ENCODE measurements around the gene PRR5L.

Gene PRR5L

GRCh38 chr11:36464720-36465119 lies 168.6 kb downstream of the PRR5L start:
- no peak overlapping the region for H3K4me3 ChIP-seq (ENCODE audit: low read depth, low read length)
- H3K27ac ChIP-seq, result no peak overlapping the region
- no peaks in the 10 kb centered on the region for H3K79me2 ChIP-seq
- no peak overlapping the region for H3K4me2 ChIP-seq (ENCODE audit: low read length)
- H3K4me1 ChIP-seq, result no peaks in the 10 kb centered on the region
- no peaks in the 10 kb centered on the region for H3K9me3 ChIP-seq (ENCODE audit: control insufficient read depth, low read length)
- H2AFZ ChIP-seq, result no peak overlapping the region
- H3K36me3 ChIP-seq (ENCODE audit: control insufficient read depth, insufficient read depth, low read length), result no peaks in the 10 kb centered on the region
- TF ChIP-seq CTCF (IDR thresholded peaks at IDR 0.05), result no peak
- no peak overlapping the region for H3K9ac ChIP-seq
- H3K27me3 ChIP-seq (ENCODE audit: control insufficient read depth, insufficient read depth, low read length), result no peaks in the 10 kb centered on the region

DNA sequence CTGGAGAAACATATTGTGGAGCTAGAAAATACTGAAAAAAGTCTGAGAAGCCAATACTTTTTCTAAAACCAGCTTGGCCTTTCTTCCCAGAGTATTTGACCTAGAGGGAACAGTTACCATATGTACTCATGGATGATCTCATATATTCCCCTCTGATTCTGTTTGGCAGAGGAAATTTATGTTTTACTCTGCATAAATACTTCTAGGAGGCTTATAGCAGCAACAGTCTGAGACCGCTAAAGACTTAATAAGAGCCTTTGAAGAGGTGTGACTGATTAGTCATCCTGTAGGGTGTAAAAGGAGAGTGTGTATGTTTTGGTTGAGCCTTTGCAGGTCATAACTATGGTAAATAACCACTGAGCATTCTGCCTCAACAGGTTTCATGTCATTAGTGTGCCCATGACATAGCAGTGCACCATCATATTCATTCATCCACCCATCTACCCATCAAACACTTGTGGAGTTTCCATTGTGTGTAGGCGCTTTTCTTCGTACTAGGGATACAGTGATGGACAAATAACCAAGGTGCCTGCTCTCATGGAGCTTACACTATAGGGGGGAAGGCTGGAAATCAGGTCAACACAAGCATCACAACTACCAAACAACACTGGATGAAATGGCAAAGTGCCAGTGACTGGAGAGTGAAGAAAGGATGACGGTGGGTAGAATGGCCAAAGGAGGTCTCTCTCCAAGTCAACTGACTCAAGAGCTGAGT lies 169.5 kb downstream of the PRR5L start:
- Histone ChIP-seq H3K27ac (no peak overlapping the region), H3K9ac (no peak overlapping the region), H2AFZ (no peak overlapping the region), H3K9me3 (ENCODE audit: control insufficient read depth, low read length) (no peaks in the 10 kb centered on the region), H3K4me1 (no peaks in the 10 kb centered on the region), H3K36me3 (ENCODE audit: control insufficient read depth, insufficient read depth, low read length) (no peaks in the 10 kb centered on the region), H3K4me2 (ENCODE audit: low read length) (no peak overlapping the region), H3K79me2 (no peaks in the 10 kb centered on the region), H3K4me3 (ENCODE audit: low read depth, low read length) (no peak overlapping the region), H3K27me3 (ENCODE audit: control insufficient read depth, insufficient read depth, low read length) (no peaks in the 10 kb centered on the region)
- TF ChIP-seq CTCF (IDR thresholded peaks at IDR 0.05), result no peak

GRCh38 chr11:36467012-36467411 lies 170.9 kb downstream of the PRR5L start:
- Histone ChIP-seq H3K36me3 (ENCODE audit: control insufficient read depth, insufficient read depth, low read length) (no peaks in the 10 kb centered on the region), H3K9ac (no peak overlapping the region), H3K9me3 (ENCODE audit: control insufficient read depth, low read length) (no peaks in the 10 kb centered on the region), H3K27ac (no peak overlapping the region), H3K4me1 (no peaks in the 10 kb centered on the region), H3K27me3 (ENCODE audit: control insufficient read depth, insufficient read depth, low read length) (no peaks in the 10 kb centered on the region), H2AFZ (no peak overlapping the region), H3K79me2 (no peaks in the 10 kb centered on the region), H3K4me3 (ENCODE audit: low read depth, low read length) (no peak overlapping the region), H3K4me2 (ENCODE audit: low read length) (no peak overlapping the region)
- no peak for TF ChIP-seq CTCF (IDR thresholded peaks at IDR 0.05)

DNA sequence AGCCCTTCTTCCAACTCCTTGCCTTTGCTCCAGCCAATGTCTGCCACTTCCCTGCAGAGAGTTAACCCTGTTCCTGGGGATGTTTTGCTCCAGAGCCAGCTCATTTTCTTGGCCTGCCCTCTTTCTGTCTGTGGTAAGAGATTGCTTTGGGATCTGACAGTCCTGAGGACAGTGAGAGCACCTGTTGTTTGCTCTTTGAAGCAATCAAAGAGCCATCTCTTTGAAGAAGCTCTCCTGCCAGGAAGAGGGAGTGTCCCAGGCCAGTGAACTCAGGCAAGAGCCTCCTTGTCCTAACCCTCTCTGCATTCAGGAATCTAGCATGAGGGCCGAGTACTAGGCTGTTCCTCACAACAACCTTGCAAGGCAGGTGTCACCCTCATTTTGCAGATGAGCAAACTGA lies 171.8 kb downstream of the PRR5L start:
- TF ChIP-seq CTCF (IDR thresholded peaks at IDR 0.05), result no peak
- Histone ChIP-seq H3K4me1 (no peaks in the 10 kb centered on the region), H3K9ac (no peak overlapping the region)

DNA sequence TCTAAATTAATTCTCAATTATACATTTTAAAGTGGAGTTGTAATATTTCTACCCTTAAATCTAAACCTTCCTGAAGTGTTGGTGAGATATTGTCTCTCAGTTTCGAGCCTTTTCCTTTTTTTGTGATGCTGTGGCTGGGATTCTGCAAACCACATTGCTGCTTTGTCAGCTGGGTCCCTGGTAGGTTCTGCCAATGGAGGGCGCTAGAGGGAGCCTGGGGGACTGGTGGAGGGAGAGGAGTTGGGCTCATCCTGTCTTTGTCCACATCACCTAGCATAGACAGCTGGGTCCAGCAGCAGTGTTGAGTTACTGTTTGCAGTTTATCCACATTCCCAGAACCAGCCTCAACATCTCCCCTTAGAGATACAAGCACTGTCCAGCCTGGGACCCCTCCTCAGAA lies 173.0 kb downstream of the PRR5L start:
- H3K9me3 ChIP-seq (ENCODE audit: control insufficient read depth, low read length), result no peaks in the 10 kb centered on the region

More for the DNA sequence above, 171.8 kb downstream of the PRR5L start:
- no peaks in the 10 kb centered on the region for H3K36me3 ChIP-seq (ENCODE audit: control insufficient read depth, insufficient read depth, low read length)
- H3K79me2 ChIP-seq, result no peaks in the 10 kb centered on the region
- no peaks in the 10 kb centered on the region for H3K27me3 ChIP-seq (ENCODE audit: control insufficient read depth, insufficient read depth, low read length)
- H3K9me3 ChIP-seq (ENCODE audit: control insufficient read depth, low read length), result no peaks in the 10 kb centered on the region
- no peak overlapping the region for H2AFZ ChIP-seq
- H3K27ac ChIP-seq, result no peak overlapping the region
- no peak overlapping the region for H3K4me2 ChIP-seq (ENCODE audit: low read length)
- H3K4me3 ChIP-seq (ENCODE audit: low read depth, low read length), result no peak overlapping the region

More for the DNA sequence above, 173.0 kb downstream of the PRR5L start:
- Histone ChIP-seq H3K79me2 (no peaks in the 10 kb centered on the region), H3K9ac (no peak overlapping the region), H3K27me3 (ENCODE audit: control insufficient read depth, insufficient read depth, low read length) (no peaks in the 10 kb centered on the region), H2AFZ (no peak overlapping the region), H3K4me1 (no peaks in the 10 kb centered on the region), H3K27ac (no peak overlapping the region), H3K36me3 (ENCODE audit: control insufficient read depth, insufficient read depth, low read length) (no peaks in the 10 kb centered on the region), H3K4me2 (ENCODE audit: low read length) (no peak overlapping the region), H3K4me3 (ENCODE audit: low read depth, low read length) (no peak overlapping the region)
- TF ChIP-seq CTCF (IDR thresholded peaks at IDR 0.05), result no peak
